Measurements from ENCODE around the gene GABARAPL1.

GABARAPL1 gene

DNA sequence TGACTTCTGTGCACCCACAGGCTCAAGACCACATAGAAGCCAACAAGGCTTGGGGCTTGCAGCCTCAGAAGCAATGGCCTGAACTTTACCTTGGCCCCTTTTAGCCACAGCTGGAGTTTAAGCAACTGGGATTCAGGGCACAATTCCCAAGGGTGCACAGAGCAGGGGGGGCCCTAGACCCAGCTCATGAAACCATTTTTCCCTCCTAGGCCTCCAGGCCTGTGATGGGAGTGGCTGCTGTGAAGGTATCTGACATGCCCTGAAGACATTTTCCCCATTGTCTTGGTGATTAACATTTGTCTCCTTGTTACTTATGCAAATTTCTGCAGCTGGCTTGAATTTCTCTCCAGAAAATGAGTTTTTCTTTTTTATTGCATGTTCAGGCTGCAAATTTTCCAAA lies 21.9 kb downstream of the GABARAPL1 start:
- DNase-seq (ENCODE audit: low spot score): no peak

DNA sequence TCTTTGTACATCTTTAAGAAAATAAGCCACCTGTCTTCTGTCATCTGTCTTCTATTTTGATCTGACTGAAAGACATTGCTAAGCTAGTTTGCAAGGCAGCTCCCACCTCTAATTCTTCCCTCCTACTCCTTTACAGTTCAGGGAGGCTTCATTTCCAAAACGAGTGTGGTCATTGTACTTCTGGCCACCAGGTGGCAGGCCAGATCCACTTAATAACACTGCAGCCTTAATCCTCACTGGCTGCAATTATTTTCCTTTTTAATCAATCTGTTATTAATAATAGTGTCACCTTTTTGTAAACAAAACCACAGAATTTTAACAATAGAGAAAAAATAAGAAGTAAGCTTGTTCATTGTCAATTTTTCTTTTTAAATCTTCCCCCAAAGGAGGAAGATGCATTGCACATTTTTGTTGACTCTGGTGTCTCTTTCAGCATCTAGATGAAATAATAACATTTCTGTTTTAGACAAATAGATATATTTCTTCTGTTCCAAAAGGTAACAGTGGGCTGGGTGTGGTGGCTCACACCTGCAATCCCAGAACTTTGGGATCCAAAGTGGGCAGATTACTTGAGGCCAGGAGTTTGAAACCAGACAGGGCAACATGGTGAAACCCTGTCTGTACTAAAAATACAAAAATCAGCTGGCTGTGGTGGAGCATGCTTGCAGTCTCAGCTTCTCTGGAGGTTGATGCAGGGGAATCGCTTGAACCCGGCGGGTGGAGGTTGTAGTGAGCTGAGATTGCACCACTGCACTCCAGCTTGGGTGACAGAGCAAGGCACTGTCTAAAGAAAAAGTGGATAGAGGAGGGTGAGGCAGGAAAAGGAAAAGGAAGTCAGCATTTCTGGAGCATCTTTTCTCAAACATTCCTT lies 23.3 kb downstream of the GABARAPL1 start:
- peak; percentile 34 for DNase-seq (ENCODE audit: low spot score)

DNA sequence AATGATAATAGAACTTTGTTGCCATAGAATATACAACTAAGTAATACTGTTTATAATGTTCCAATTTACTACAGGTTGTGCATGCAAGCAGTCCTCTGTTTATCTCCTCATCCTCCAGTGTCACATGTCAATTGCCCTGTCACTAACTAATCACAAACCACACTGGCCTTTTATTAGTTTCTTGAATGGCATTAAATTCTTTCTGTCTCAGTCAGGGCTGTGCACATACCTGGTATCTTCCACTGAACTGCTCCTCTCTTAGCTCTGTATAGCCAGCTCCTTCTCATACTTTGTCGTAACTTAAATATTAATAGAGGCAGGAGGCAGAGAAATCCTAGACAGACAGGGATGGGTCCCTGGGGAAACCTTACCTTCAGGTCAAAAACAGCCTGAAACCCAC lies 24.0 kb downstream of the GABARAPL1 start:
- no peak for DNase-seq (ENCODE audit: low spot score)

DNA sequence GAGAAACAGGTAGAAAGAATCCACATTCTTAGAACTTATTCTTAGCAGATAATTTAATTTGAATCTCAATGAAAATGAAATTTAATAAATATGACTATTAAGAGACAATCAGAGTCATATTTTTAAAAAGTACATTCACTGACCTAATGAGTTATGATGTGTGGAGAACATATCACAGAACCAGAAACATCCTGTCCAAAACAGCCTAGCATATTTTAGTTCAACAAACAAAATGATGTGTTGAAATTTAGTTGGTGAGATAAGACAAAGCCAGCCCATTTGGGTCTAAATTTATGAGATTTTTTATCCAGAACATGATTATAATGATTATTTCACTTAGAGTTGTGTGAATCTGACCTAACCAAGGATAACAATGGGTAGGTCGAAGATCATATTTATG lies 25.8 kb downstream of the GABARAPL1 start:
- DNase-seq (ENCODE audit: low spot score): no peak

DNA sequence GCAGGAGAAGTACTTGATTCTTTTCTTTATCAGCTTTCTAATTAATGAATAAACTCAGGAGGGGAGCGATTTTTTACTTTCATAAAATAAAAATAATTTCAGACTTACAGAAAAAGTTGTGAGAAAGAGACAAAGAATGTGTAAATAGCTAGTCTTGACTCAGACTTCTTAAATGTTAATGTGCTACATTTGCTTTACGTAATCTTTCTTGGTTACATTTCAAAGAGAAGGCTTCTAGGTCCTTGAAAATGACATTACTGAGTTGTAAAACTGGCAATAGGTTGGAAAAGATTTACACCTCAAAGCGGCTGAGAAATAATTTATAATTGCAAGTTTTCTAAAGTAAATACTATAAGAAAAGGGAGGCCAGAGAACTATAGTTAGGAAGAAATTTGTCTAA lies 28.6 kb downstream of the GABARAPL1 start:
- DNase-seq (ENCODE audit: low spot score): no peak

DNA sequence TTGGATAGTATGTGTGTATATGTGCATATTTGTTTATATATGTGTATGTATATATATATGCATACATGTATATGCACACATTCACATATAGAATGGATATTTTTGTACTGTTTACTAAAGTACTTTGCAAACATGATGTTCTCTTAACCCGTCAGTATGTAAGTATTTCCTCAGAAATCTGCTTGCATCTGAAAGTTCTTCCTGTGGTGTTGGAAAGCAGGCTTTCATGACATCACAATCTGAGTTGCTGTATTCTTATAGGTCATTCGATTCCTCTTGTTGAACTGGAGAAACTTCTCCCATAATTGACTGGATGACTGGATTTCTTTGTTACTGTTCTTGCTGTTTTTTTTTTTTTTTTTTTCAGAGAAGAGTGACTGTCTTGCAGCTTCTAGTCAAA lies 29.1 kb downstream of the GABARAPL1 start:
- DNase-seq (ENCODE audit: low spot score): no peak

DNA sequence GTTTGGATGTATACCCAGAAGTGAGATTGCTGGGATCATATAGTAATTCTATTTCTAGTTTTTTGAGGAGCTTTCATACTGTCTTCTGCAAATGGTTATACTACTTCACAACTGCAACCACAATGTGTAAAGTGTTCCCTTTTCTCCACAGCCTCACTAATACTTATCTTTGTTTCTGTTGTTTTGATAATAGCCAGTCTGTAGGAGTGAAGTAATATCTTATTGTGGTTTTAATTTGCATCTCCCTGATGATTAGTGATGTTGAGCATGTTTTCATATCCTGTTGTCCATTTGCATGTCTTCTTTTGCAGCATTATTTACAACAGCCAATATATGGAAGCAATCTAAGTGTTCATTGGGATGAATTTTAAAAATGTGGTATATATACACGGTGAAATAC lies 29.9 kb downstream of the GABARAPL1 start:
- DNase-seq (ENCODE audit: low spot score): no peak

DNA sequence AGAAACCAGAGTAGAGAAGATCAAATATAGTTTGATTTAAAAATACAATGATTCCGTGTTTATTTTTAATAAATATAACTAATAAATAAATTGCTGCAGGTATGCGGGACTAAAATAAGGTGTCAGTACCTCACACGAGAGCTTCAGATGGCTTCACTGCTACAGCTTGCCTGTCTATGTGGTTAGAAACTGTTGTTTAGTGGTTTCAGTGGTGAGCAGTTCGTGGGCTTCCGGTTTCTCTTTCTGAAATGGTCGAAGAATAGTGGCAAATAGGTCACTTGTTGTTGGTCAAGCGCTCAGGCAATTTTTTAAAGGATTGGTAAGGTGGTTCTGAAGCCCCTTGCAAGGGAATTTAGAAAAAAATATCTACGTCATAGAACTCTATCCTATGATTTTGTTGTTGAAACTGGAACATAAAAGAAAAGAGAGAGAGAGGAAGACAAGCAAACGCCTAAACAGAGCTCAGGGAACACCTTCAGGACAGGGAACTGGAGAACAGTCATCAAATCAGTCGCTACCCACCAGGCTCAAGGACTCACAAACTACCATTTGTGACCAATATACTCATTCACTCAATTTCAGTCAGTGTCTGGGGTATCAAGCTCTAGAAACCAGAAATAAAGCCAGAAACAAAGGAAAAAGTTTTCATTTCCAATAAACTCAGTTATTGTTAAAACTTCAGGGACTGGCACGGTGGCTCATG lies 31.3 kb downstream of the GABARAPL1 start:
- peak; percentile 7 for DNase-seq (ENCODE audit: low spot score)

DNA sequence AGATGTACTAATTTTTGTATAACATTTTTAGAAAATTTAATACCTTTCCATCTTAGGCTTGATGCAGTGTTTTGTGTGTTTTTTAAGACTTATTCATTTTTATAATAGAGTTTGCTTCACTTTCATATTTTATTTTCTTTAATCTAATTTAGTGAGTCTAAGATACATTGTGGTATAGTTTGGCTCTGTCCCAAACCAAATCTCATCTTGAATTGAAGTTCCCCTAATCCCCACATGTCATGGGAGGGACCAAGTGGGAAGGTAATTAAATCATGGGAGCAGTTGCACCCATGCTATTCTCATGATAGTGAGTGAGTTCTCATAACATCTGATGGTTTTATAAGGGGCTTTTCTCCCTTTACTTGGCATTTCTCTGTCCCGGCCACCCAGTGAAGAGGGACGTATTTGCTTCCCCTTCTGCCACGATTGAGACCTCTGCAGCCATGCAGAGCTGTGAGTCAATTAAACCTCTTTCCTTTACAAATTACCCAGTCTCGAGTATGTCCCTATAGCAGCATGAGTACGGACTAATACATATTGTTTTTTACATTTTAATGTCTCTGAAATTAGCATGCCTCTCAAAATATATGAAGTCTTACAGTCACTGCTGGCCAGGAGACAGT lies 34.9 kb downstream of the GABARAPL1 start:
- no peak for DNase-seq (ENCODE audit: low spot score)

DNA sequence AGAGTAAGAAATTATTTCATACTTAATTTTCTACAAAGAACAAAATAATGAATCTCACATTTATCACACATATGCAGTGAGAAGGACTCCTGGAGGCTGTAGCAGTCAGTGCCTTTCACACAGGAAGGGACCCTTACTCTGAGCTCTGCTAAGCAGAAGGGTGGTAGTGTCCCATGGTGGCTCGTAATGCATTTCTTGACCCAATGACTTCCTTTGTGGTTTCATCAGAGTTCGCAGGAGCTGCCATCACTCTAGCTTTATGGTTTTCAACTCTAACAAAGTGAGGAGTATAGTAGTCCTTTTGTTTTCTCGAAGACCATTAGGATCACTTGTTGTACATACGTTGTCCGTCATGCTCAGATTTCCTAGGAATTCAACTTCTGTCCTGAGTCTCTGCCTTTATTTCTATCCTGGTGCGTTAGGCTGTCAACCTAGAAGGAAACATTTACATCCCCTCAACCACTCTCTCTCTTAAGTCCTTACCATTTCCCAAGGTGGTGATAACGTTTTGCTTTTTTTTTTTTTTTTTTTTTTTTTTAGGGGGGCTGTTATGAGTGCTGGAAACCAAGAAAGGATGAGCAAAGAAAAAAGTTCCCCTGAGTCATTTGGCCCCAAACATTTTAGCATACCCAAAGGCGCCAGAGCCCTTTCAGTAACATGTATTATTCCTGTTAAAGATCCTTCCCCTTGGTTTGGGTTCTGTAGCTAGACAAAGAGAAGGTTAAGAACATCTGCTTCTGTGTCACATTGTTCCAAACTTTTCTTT lies 37.2 kb downstream of the GABARAPL1 start:
- no peak for DNase-seq (ENCODE audit: low spot score)

DNA sequence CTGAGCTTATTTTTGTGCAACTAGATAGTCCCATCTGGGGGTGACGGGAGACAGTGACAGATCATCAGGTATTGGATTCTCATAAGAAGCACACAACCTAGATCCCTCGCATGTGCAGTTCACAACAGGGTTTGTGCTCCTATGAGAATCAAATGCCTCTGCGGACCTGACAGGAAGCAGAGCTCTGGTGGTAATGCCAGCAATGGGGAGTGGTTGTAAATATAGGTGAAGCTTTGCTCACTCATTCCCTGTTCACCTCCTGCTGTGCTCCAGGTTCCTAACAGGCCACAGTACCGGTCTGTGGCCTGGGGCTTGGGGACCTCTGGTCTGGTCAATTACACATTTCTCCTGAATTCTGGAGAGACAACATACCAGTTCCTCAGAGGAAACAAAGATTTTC lies 39.0 kb downstream of the GABARAPL1 start:
- DNase-seq (ENCODE audit: low spot score): no peak

DNA sequence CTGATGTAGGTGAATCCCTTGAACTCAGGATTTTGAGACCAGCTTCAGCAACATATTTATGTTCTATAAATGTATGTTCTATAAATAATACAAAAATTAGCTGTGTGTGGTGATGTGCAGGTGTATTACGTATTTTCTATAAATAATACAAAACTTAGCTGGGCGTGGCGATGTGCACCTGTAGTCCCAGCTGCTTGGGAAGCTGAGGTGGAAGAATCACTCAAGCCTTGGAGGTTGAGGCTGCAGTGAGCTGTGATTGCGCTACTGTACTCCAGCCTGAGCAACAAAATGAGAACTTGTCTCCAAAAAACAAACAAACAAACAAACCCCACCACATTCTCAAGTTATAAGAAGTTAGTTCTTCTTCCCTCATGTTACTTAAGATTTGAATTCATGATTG lies 39.5 kb downstream of the GABARAPL1 start:
- DNase-seq (ENCODE audit: low spot score): no peak

DNA sequence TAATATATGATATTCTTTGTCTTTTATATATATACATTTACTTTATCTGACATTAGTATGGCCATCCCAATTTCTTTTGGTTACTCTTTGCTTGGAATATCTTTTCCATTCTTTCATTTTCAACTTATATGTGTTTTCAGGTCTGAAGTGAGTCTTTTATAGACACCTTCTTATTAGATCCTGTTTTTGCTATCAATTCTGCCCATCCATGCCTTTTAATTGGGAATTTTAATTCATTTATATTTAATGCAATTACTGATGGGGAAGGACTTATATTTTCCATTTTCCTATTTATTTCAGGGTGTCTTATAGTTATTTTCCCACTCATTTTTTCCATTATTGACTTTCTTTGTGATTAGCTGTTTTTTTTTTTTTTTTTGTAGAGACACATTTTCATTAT lies 43.4 kb downstream of the GABARAPL1 start:
- DNase-seq (ENCODE audit: low spot score): no peak

DNA sequence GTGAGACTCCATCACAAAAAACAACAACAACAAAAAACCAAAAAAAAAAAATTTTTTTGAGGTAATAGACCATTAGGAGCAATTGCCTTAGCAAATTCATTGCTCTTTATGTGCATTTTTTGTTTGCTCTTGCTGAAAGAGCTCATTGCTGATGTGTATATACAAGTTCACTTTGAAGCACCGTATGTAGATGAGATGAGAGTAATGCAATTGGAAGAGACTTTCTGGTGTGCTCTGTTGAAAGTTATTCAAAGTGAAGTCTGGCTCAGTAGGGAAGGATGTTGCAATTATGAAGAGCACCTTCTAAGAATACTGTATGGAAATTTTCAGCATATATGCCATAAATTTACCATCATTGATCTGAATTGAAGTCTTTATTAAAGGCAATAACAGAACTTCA lies 48.2 kb downstream of the GABARAPL1 start:
- DNase-seq (ENCODE audit: low spot score): no peak

DNA sequence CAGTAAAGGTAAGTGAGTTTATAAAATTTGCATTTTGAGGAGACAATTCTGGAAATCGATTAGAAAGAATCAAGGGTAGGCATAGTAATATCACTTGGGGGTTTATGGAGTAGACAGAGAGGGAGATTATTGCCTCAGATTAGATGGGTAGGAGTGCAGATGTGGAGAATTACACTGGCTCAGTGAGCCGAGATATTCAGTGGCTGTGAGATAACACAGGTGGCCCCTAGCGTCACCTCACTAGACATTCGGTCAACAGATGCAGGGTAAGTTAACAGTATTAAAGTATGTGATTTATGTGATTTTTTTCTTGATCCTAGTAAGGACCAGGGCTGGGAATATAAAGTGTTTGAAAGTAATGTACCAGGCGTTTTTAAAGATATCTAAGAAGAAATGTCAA lies 55.4 kb downstream of the GABARAPL1 start:
- no peak for DNase-seq (ENCODE audit: low spot score)

DNA sequence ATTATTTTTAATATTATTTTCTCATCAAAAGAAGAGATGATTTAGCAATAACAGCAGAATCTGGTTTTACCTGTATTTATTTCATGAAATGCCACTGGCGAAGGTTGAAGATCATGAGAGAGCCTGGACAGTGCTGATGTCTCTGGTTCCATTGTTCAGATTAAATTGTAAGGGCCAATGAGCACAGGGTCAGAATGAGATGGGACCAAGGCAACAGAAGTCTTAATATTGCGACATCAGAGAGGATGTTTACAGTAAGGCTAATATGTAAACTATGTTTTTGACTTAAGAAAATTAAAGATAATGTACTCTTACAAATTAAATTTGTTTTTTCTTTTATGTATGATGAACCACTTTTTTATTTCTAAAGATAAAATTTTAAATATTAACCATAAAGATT lies 59.8 kb downstream of the GABARAPL1 start:
- DNase-seq (ENCODE audit: low spot score): no peak
